Measurements from ENCODE around the gene TSPAN31.
A peak's percentile ranks its signal among the peaks of the same experiment; 100 is the strongest.

Gene TSPAN31

DNA sequence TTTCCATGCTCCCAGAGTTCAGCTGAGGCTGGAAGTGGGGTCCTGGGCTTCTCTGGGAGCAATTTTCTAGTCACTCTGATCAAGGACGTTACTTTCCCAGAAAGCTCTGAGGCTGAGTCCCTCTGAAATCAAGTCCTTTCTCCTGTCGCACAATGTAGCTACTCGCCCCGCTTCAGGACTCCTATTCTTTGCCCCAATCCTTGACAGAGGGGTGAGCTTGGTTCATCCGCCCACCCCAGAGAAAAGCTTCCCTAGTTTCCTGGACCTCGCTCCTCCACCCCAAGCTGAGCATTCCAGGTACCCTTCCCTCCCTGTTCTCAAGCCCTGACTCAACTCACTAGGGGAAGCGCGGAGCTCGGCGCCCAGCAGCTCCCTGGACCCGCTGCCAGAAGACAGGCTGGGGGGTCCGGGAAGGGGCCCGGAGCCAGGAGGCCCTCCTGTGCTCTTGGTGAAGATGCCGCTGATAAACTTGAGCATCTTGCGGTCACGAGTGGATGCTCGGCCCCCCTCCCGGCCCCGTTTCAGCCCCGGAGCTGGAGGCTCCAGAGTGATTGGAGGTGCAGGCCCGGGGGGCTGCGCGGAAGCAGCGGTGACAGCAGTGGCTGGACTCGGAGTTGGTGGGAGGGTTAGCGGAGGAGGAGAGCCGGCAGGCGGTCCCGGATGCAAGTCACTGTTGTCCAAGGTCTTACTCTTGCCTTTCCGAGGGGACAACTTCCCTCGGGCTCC lies 7.9 kb upstream of the TSPAN31 start:
- DNase-seq = no peak

- no peak for DNase-seq
Observed at GRCh38 chr12:57737467-57738460, 7.1 kb upstream of the TSPAN31 start.

GRCh38 chr12:57738661-57739237 lies 6.1 kb upstream of the TSPAN31 start, which contains the start of gene AGAP2:
Gene AGAP2, minus strand, starts transcription at chr12:57738742. Its CDS starts 496 bp downstream, at chr12:57738246.
- no peak for DNase-seq

DNA sequence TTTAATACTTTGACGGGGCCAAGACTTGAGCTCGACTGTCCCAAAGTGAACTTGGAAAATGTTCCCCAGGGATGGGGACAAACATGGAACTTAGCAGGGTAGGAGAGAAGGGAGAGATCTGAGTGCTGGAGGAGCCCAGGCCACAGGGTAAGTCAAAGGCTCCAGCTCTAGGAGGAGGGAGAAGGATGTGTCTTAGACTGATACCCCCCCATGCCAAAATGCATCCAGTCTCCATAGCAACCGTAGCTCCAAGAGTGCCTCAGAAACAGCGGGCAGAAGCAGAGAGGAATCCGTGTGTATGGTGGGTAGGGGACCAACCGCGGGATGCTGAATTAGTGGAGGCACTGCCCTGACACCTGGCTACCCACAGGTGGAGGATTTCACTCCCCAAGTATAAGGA lies 5.5 kb upstream of the TSPAN31 start:
- no peak for DNase-seq

- DNase-seq = no peak
Observed at GRCh38 chr12:57739914-57740538, 4.8 kb upstream of the TSPAN31 start.

- peak; percentile 77 for DNase-seq
Observed at GRCh38 chr12:57740656-57741412, 4.0 kb upstream of the TSPAN31 start.

DNA sequence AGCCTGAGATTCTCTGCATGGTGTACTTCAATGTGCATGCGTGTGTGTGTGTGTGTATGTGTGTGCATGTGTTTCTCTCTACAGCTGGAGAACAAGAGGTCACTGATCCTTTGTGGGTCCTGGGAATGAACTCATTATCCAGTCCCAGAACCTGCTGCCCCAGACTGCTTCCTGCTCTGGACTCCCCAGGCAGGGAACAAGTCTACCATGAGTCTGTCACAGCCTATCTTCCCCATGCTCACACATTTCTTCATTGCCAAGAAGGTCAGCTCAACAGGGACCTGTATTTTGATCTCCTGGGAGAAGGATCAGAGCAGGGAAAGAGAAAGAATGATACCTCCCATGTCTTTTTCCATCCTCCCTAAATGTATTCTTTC lies 3.4 kb upstream of the TSPAN31 start:
- no peak for DNase-seq

GRCh38 chr12:57741844-57742738 lies 2.7 kb upstream of the TSPAN31 start:
- DNase-seq = peak; percentile 80

DNA sequence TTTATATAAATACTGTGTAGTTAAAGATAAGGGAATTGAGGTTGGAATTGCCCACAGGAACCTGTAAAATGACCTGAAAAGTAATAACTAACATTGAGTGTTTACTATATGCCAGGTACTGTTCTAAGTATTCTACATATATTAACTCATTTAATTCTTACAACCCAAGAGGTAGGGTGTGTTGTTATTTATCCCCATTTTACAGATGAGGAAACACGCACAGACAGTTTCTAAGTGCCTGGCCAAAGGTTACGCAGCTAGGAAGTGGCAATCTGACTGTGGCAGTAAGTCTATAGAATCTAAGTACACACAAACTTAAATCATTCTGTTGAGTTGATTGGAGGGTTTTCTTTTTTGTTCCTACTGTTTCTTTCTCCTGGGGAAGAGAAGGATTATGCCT lies 1.1 kb upstream of the TSPAN31 start:
- no peak for DNase-seq

GRCh38 chr12:57744194-57744776 lies 554 bp upstream of the TSPAN31 start:
- peak; percentile 71 for DNase-seq

DNA sequence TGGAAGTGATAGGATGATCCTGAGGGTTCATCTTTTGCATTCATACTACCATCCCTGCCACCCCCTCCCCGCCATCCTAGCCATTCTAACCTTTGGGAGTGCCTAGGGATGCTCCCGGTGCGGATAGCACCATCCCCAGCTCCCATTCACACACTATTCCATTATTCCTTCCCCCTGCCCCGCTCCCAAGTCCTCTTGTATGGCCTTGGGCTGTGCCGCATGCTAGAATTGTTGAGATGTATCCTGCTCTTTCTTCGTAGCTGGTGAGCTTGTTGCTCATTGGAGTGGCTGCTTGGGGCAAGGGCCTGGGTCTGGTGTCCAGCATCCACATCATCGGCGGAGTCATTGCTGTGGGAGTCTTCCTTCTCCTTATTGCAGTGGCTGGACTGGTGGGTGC lies 644 bp downstream of the TSPAN31 start:
- DNase-seq = no peak

DNA sequence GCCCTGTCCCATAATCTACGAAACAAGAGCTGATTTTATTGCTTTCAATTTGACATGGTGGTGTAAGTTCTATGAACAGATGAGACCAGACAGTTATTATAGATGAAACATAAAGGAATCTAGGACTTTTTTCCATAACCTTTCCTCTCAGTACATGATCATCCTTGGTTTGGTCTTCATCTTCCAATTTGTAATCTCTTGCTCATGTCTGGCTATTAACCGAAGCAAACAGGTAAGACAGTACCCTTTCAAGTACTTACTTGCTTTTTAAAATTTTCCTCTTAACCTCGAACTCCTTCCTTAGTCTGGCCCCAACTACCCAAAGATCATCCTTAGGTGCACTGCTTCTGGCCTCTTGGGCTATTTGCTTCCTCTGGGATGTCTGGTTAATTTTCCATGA lies 1.2 kb downstream of the TSPAN31 start:
- no peak for DNase-seq

GRCh38 chr12:57749061-57749460 lies 4.2 kb downstream of the TSPAN31 start:
- no peak for DNase-seq

DNA sequence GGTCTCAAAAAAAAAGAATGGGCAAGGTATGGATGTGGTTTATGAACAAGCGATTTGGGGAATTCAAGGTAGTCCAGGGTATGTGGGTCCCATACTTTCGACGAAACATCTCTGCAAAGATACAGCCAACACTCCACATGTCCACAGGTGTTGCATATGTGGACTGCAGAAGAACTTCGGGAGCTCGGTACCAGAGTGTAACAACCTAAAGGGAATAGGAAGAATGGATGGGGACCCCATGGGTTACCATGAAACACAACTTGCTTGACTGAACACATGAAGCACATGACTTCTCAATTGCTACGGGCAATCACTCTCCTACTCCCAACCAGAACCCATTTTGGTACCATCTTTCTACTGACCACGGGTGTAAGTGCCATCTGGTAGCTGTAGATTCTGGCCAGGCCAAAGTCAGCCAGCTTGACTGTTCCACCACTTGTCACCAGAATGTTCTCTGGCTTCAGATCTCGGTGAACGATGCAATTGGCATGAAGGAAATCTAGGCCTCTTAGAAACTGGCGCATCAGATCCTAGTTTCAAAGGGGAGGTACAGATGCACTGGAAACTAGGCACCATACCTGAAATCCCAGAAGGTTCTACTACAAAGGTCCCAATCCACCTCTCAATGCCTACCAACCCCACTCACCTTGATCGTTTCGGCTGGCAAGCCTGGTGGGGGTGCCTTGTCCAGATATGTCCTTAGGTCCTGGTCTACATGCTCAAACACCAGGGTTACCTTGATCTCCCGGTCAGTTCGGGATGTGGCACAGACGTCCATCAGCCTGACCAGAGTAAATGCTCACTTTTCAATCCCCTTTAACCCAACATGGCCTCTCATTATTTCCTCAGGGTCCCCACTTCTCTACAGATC lies 6.0 kb downstream of the TSPAN31 start:
- no peak for DNase-seq

- no peak for DNase-seq
Observed at GRCh38 chr12:57751432-57751787, 6.6 kb downstream of the TSPAN31 start.

- peak; percentile 99 for DNase-seq
Observed at GRCh38 chr12:57751788-57752667, 7.2 kb downstream of the TSPAN31 start, which contains the start of gene CDK4. Gene CDK4, minus strand, starts transcription at chr12:57752310. Its CDS starts 593 bp downstream, at chr12:57751717.

- no peak for DNase-seq
Observed at GRCh38 chr12:57752668-57753000, 7.8 kb downstream of the TSPAN31 start.

DNA sequence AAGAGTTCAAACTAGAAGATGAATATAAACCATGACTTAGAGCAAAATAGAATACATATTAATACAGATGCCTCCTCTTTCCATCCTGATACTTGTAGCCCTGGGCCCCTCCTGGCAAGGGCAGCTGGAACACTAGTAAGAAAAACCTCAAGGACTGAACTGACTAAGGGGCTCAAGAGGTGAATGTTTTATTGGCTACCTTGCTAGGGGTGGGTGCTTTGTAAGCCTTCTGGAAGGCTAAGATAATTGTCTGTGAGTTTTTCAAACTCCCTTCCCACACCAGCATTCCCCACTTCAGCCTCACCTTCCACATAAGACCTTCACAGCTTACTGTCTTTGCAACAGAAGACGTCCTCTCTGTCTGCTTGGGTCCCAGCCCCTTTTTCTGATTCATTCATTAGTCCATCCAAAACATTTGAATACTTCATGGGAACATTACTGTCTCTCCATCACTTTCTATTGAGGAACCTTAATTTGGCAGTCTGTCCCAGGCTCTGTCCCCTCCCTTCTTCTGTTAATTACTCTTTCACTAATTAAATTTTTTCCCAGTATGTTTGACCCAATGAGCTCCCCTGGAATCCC lies 9.0 kb downstream of the TSPAN31 start:
- no peak for DNase-seq

Data from activated naive CD4-positive, alpha-beta T cell treated with Interleukin-2 at 50 U/mL for 16 hours (primary cell).